HG02642 (cell line): ENCODE data around the gene LEP.
A peak's percentile ranks its signal among the peaks of the same experiment; 100 is the strongest.

Source experiments
- ATAC-seq: cut with Tn5 transposase; IDR thresholded peaks from one replicate; pipeline ENCODE4 v1.9.1; 2021; ENCODE audit warnings: mild to moderate bottlenecking; ENCODE audit not compliant: unreplicated experiment, poor library complexity

The LEP gene

DNA sequence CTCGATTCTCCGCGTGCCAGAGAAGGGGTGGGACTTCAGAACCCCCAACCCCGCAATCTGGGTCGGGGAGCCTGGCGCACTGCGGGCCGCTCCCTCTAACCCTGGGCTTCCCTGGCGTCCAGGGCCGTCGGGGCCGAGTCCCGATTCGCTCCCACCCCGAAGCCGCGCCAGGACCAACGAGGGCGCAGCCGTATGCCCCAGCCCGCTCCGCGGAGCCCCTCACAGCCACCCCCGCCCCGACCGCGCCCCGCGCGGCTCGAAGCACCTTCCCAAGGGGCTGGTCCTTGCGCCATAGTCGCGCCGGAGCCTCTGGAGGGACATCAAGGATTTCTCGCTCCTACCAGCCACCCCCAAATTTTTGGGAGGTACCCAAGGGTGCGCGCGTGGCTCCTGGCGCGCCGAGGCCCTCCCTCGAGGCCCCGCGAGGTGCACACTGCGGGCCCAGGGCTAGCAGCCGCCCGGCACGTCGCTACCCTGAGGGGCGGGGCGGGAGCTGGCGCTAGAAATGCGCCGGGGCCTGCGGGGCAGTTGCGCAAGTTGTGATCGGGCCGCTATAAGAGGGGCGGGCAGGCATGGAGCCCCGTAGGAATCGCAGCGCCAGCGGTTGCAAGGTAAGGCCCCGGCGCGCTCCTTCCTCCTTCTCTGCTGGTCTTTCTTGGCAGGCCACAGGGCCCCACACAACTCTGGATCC is at the start of gene LEP:
Gene LEP (plus strand): TSS at position 583 of the 691 bp plus-strand sequence. CDS start 10,741 bp downstream, outside the sequence.
- no peak for ATAC-seq

DNA sequence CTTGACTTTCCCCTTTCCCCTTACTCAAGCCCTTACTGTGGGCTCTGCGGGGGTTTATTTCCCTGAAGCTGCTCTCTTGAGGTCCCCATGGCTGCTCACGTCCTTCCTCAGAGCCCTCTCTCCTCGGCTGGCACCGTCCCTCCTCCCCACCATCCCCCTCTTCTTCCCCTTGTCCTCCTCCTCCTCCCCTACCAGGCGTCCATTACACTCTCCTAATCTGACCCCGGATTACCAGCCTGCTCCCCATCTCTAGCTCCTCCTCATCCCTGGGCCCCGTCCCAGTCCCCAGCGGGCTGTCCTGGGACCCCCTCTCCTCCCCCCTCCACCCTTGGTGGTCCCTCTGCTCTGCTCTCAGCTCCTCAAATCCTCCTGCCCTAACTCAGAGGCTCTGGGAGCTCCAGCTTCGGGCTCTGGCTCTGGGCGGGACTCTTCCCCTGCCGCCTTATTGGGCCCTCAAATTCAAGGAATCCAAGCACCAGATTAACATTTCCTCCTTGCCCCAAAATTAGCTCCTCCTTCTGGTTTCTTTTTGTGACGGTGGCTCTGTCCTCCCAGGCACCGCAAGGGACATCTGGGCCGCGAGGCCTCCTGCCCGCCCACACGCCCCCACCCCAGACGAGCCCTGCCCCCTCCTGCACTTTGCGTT is 48.5 kb upstream of the LEP start:
- no peak for ATAC-seq

GRCh38 chr7:128194533-128195282 is 46.4 kb upstream of the LEP start:
- ATAC-seq = no peak

GRCh38 chr7:128197589-128197988 is 43.5 kb upstream of the LEP start:
- ATAC-seq = no peak

- no peak for ATAC-seq
These were observed 43.0 kb upstream of the LEP start for GRCh38 chr7:128197989-128198580.

GRCh38 chr7:128200376-128200775 is 40.7 kb upstream of the LEP start:
- no peak for ATAC-seq

DNA sequence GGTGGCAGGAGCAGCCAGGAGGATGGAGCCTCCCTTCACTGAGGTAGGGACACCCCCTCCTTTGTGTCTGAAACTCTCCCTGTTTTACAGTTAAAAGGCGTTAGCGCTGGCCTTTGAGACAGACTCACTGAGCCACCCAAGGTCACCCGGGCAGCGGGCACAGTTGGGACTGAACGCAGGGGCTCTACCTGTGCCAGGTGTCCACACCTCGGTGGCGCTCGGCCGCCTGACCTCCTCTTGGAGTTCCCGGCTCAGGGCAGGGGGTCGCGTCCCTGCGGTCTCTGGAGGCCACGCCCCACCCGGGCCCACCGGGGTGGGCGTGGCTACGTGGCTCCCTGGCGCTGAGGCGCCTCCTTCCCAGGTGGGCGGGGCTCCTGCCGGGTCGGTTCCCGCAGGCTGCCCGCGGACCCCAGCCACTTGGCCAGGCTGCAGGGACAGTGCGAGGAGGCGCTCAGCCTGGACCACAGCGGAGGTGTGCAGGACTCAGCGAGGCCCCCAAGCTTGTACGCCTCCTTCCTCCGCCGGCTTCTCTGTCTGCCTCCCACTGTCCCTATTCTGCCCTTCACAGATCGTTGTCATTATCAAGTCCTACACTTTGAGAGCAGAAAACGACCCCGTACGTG is 39.9 kb upstream of the LEP start:
- no peak for ATAC-seq

DNA sequence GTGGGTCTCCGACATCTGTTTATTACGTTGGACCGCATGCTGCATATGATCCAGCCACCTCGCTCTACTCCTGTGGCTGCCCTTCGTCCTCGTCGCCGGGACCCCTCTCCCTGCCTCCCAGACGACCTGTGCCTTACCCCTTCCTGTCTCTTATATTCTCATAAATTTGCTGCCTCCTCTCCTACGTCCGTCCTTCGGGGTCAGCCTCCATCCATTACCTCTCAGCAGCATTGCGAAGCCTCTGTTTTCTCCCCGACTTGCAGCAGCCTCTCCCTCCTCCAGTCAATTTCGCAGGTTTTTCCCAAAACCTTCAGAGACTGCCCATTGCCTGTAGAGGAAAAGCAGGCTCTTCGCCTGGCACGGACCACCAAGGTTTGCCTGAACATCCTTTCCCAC is 39.4 kb upstream of the LEP start:
- no peak for ATAC-seq

GRCh38 chr7:128202287-128202957 is 38.7 kb upstream of the LEP start:
- no peak for ATAC-seq

GRCh38 chr7:128203047-128203491 is 38.0 kb upstream of the LEP start:
- ATAC-seq = no peak

DNA sequence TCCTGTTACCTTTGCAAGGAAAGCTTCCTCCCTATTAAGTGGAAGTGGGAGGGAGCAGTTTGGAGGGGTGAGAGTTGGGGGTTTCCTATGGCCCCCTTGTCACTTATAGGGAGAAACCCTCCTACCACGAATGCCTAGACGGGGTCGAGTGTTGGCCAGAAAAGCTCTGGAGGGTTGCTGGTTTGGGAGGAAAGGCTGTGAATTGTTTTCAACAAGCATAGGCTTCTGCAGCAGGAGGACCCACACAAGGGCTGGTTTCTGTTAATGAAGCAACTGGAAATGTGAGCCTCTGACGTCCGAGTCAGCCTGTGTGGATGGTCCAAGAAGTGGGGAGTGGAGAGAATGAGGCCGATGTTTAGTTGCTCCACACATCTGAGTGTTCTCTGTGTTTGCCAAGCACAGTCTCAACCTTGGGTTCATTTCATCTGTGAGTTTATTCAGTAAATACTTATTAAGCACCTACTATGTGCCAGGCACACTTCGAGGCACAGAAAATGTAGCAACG is 37.3 kb upstream of the LEP start:
- no peak for ATAC-seq

- ATAC-seq = no peak
These were observed 36.6 kb upstream of the LEP start for GRCh38 chr7:128204455-128204854.

DNA sequence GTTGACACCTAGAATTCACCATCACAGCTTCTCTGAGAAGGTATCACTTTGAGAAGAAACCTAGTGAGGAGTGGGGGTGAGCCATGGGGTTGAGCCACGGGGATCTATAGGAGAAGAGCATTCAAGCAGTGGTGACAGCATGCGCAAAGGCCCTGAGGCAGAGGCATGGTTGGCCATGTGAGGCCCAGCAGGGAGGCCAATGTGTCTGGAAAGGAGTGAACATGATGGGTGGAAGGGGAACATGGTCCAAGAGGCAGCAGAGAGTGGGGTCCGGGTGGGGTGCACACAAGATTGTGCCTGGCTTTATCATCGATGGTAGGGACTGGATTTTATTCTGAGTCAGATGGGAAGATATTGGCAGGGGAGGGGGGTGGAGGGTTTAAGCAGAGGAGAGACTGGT is 36.0 kb upstream of the LEP start:
- ATAC-seq = no peak

DNA sequence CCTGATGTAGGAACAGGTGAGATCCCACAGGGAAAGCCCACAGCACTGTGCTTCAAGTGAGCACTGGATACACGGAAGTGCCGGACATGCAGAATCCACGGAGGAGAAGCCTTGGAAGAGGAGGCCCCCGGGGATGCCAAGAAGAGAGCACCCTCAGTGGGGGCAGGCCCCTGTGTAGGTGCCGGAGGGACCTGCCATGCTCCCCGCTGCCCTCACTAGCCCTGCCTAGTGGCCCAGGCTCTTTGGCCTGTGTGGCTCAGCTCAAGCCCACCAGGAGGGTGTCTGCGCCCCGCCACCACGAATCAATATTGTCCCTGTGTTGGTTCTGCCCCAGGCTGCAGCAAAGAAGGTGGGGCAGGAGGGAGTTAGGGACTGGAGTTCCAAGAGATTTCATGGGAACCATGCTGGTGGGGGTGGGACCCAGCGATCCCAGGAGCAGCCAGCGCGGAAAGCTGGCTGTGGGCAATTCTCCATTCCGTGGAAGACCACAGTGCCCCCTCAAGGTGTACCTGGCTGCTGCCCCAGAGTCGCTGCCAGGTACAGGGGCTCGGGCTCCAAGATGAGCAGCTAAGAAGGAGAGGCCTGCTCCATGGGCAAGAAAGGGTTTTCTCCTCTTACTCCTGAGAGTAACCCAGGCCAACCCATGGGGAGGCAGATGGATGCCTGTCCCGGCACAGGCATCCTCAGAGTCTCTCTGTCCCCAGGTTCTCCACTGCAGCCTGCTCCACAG is 34.9 kb upstream of the LEP start:
- no peak for ATAC-seq

DNA sequence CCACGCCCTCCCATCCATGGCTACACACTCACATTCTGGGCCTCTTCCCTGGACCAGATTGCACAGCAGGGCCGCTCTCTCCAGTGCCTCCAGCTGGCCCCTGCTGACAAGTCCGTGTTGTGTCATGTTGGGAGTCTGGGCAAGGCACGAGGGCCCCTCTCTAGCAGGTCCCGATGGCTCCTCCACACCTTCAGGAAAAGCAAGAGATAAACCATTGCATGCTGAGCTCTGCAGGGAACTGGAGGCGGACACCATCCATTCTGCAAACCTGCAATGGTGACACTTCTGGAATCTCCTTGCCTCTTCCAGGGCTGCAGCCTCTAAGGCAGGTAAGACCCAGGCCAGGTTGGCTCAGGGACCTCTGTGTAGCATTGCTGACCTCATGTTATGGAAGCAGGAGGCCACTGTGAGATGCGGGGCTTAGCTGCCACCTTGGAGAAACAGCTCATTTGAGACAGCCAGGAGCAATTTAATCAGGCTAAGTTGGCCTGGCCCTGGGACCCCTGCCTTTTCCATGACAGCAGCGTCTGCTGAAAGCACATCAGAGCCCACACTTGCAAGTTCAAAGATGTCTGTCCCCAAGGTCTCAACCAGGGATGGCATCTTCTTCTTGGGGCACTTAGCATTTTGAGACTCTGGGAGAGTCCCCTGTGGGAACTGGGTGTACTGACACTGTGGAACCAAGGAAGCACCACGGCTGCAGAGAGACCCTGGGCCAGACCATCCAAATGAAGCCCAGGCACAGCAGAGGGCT is 34.2 kb upstream of the LEP start:
- no peak for ATAC-seq

DNA sequence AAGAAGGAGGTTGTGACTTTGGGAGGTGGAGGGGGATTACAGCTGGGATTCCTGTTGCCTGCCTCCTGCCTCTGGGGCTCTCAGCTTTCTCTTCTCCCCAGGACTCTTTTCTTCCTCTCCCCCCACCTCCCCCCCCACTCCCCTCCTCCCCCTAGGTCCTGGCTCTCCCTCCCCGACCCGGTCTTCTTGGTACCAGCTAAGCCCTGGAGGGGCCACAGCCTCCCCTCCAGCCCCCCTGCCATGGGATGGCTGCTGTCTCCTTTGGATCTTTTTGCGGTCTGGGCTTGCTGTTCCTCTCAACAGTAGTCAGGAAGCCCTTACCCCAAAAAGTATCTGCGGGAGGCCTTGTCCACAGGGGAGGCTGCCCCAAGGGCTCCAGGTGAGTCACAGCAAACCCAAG is 33.5 kb upstream of the LEP start:
- ATAC-seq = no peak

- ATAC-seq = peak; percentile 66
These were observed 31.6 kb upstream of the LEP start for GRCh38 chr7:128209229-128210035.

- no peak for ATAC-seq
These were observed 31.1 kb upstream of the LEP start for GRCh38 chr7:128210036-128210347.
